Right lobe of liver (tissue), 4 donors: ENCODE data around the gene AP4S1.

ENCODE experiments used
- CTCF ChIP-seq, 4 donors: fragments of 200-600 bp in 3 of 4; fragments of 450-650 bp in 1 of 4; IDR thresholded peaks; one replicate each; pipeline versions ENCODE4 v1.5.1 to v1.8.0; 2016 to 2022; ENCODE audit warnings: antibody characterized with exemption in 4 of 4, mild to moderate bottlenecking in 2 of 4
- POLR2A ChIP-seq: fragments of 450-650 bp; IDR thresholded peaks from one replicate; pipeline ENCODE4 v1.6.1; 2017; ENCODE audit warnings: antibody characterized with exemption, mild to moderate bottlenecking
- donor health status: DM: no; HTN: no; CAD: no.
- donor health status: DM: no; HTN: no; CAD: no.
- donor health status: DM: no; HTN: yes; CAD: no.

- TF ChIP-seq CTCF (IDR thresholded peaks at IDR 0.05) = no peak
- no peak for TF ChIP-seq POLR2A
Measured at GRCh38 chr14:31006703-31007102, 18.7 kb upstream of the AP4S1 start.
